ENCODE results near the gene SLC51A.
A peak's percentile ranks its signal among the peaks of the same experiment; 100 is the strongest.
"Not testable (repeated sequence)": the region's sequence is repeated elsewhere in the genome, so short reads cannot be mapped to it uniquely, and the experiment has no call there.

The SLC51A gene

GRCh38 chr3:196181127-196181546 lies 35.2 kb upstream of the SLC51A start:
- Histone ChIP-seq H3K4me2 (ENCODE audit: low read length) (no peak overlapping the region), H3K79me2 (ENCODE audit: insufficient read depth, low read length) (no peaks in the 10 kb centered on the region), H3K9ac (ENCODE audit: low read length) (no peak overlapping the region)

GRCh38 chr3:196184169-196184432 lies 32.2 kb upstream of the SLC51A start:
- peaks cover 21% of the 10 kb centered on the region for H3K4me1 ChIP-seq (ENCODE audit: insufficient read depth, low read length, severe bottlenecking)
- H2AFZ ChIP-seq (ENCODE audit: low read length); H3K79me2 ChIP-seq (ENCODE audit: insufficient read depth, low read length); H3K9ac ChIP-seq (ENCODE audit: low read length); H3K36me3 ChIP-seq (ENCODE audit: insufficient read depth, low read length); H3F3A ChIP-seq (ENCODE audit: insufficient read depth, low read length); H3K4me3 ChIP-seq (ENCODE audit: low read depth, low read length, poor library complexity, severe bottlenecking); H3K9me2 ChIP-seq (ENCODE audit: low read depth, low read length); H3K9me3 ChIP-seq (ENCODE audit: low read length); H4K20me1 ChIP-seq (ENCODE audit: insufficient read depth, low read length); H3K27me3 ChIP-seq (ENCODE audit: insufficient read depth, low read length); H3K4me2 ChIP-seq (ENCODE audit: low read length); H3K27ac ChIP-seq (ENCODE audit: low read depth, low read length, poor library complexity, severe bottlenecking): not testable (repeated sequence)

More at GRCh38 chr3:196181127-196181546, 35.2 kb upstream of the SLC51A start:
- Histone ChIP-seq H3K4me3 (ENCODE audit: low read depth, low read length, poor library complexity, severe bottlenecking) (no peak overlapping the region), H3F3A (ENCODE audit: insufficient read depth, low read length) (no peaks in the 10 kb centered on the region), H3K9me2 (ENCODE audit: low read depth, low read length) (no peaks in the 10 kb centered on the region), H2AFZ (ENCODE audit: low read length) (no peak overlapping the region), H3K36me3 (ENCODE audit: insufficient read depth, low read length) (no peaks in the 10 kb centered on the region), H3K27me3 (ENCODE audit: insufficient read depth, low read length) (no peaks in the 10 kb centered on the region), H3K9me3 (ENCODE audit: low read length) (no peaks in the 10 kb centered on the region), H3K27ac (ENCODE audit: low read depth, low read length, poor library complexity, severe bottlenecking) (no peak overlapping the region), H4K20me1 (ENCODE audit: insufficient read depth, low read length) (no peaks in the 10 kb centered on the region), H3K4me1 (ENCODE audit: insufficient read depth, low read length, severe bottlenecking) (peaks cover 9% of the 10 kb centered on the region)
- TF ChIP-seq EZH2 (IDR thresholded peaks at IDR 0.05; ENCODE audit: borderline replicate concordance, low read length): no peak
- TF ChIP-seq CTCF (IDR thresholded peaks at IDR 0.05; ENCODE audit: low read length): no peak

- no peak for TF ChIP-seq CTCF (IDR thresholded peaks at IDR 0.05; ENCODE audit: low read length)
- TF ChIP-seq EZH2 (IDR thresholded peaks at IDR 0.05; ENCODE audit: borderline replicate concordance, low read length): no peak
- no peaks in the 10 kb centered on the region for H3K9me2 ChIP-seq (ENCODE audit: low read depth, low read length)
- H3K27me3 ChIP-seq (ENCODE audit: insufficient read depth, low read length): no peaks in the 10 kb centered on the region
Observed at GRCh38 chr3:196184881-196185280, 31.5 kb upstream of the SLC51A start.

GRCh38 chr3:196186651-196187573 lies 29.4 kb upstream of the SLC51A start:
- no peaks in the 10 kb centered on the region for H3F3A ChIP-seq (ENCODE audit: insufficient read depth, low read length)
- no peaks in the 10 kb centered on the region for H4K20me1 ChIP-seq (ENCODE audit: insufficient read depth, low read length)
- no peaks in the 10 kb centered on the region for H3K79me2 ChIP-seq (ENCODE audit: insufficient read depth, low read length)
- H3K4me2 ChIP-seq (ENCODE audit: low read length): peak overlapping the region; percentile 71
- TF ChIP-seq EZH2 (IDR thresholded peaks at IDR 0.05; ENCODE audit: borderline replicate concordance, low read length) (no peak), CTCF (IDR thresholded peaks at IDR 0.05; ENCODE audit: low read length) (no peak)
- H3K9me3 ChIP-seq (ENCODE audit: low read length): no peaks in the 10 kb centered on the region
- peak overlapping the region; percentile 27 for H3K27ac ChIP-seq (ENCODE audit: low read depth, low read length, poor library complexity, severe bottlenecking)
- no peaks in the 10 kb centered on the region for H3K27me3 ChIP-seq (ENCODE audit: insufficient read depth, low read length)
- H3K9me2 ChIP-seq (ENCODE audit: low read depth, low read length): no peaks in the 10 kb centered on the region
- H2AFZ ChIP-seq (ENCODE audit: low read length): peak overlapping the region; percentile 76; the same call in 1 of the 2 replicates
- peaks cover 13% of the 10 kb centered on the region for H3K4me1 ChIP-seq (ENCODE audit: insufficient read depth, low read length, severe bottlenecking)
- no peaks in the 10 kb centered on the region for H3K36me3 ChIP-seq (ENCODE audit: insufficient read depth, low read length)
- H3K9ac ChIP-seq (ENCODE audit: low read length): peak overlapping the region; percentile 45; the same call in 1 of the 2 replicates
- peak overlapping the region; percentile 42 for H3K4me3 ChIP-seq (ENCODE audit: low read depth, low read length, poor library complexity, severe bottlenecking)

More at GRCh38 chr3:196184881-196185280, 31.5 kb upstream of the SLC51A start:
- no peaks in the 10 kb centered on the region for H3K9me3 ChIP-seq (ENCODE audit: low read length)
- H3K4me2 ChIP-seq (ENCODE audit: low read length): no peak overlapping the region
- no peaks in the 10 kb centered on the region for H4K20me1 ChIP-seq (ENCODE audit: insufficient read depth, low read length)
- H3K36me3 ChIP-seq (ENCODE audit: insufficient read depth, low read length): no peaks in the 10 kb centered on the region
- no peaks in the 10 kb centered on the region for H3K79me2 ChIP-seq (ENCODE audit: insufficient read depth, low read length)
- no peak overlapping the region for H3K27ac ChIP-seq (ENCODE audit: low read depth, low read length, poor library complexity, severe bottlenecking)
- no peak overlapping the region for H3K4me3 ChIP-seq (ENCODE audit: low read depth, low read length, poor library complexity, severe bottlenecking)
- no peak overlapping the region for H2AFZ ChIP-seq (ENCODE audit: low read length)
- H3K4me1 ChIP-seq (ENCODE audit: insufficient read depth, low read length, severe bottlenecking): peaks cover 15% of the 10 kb centered on the region
- no peak overlapping the region for H3K9ac ChIP-seq (ENCODE audit: low read length)
- no peaks in the 10 kb centered on the region for H3F3A ChIP-seq (ENCODE audit: insufficient read depth, low read length)

Measured in OCI-LY1 (cell line).